IMR-90 (cell line): ENCODE measurements around the gene DOCK7.

ENCODE experiments used
- CEBPB ChIP-seq: IDR thresholded peaks from 2 replicates; pipeline ENCODE4 v1.6.1; 2012; ENCODE audit warnings: low read depth, low read length, improper control_type of control experiment
- MAFK ChIP-seq: IDR thresholded peaks from 2 replicates; pipeline ENCODE4 v1.6.1; 2012; ENCODE audit warnings: low read depth, low read length, improper control_type of control experiment
- MXI1 ChIP-seq: IDR thresholded peaks from 2 replicates; pipeline ENCODE4 v1.6.1; 2012; ENCODE audit warnings: low read depth, mild to moderate bottlenecking, low read length, moderate library complexity, borderline replicate concordance
- NFE2L2 ChIP-seq: fragments of 150-350 bp; IDR thresholded peaks from 2 replicates; pipeline ENCODE4 v1.6.1; 2016; ENCODE audit warnings: low read depth, mild to moderate bottlenecking, low read length
- POLR2A ChIP-seq: IDR thresholded peaks from 2 replicates; pipeline ENCODE4 v1.6.1; 2012; ENCODE audit warnings: mild to moderate bottlenecking, low read depth, low read length
- RAD21 ChIP-seq: IDR thresholded peaks from 2 replicates; pipeline ENCODE4 v1.6.1; 2012; ENCODE audit warnings: low read length, improper control_type of control experiment
- RFX5 ChIP-seq: IDR thresholded peaks from 2 replicates; pipeline ENCODE4 v1.8.0; 2012; ENCODE audit warnings: low read depth, mild to moderate bottlenecking, low read length, moderate library complexity
- SMC3 ChIP-seq: fragments of 150-350 bp; IDR thresholded peaks from 2 replicates; pipeline ENCODE4 v1.6.1; 2016; ENCODE audit warnings: low read depth, mild to moderate bottlenecking, antibody characterized with exemption, low read length, moderate library complexity
- TF ChIP-seq, protein P1 (sequence below): conservative IDR thresholded peaks from 2 replicates; pipeline ENCODE4 v1.5.1; 2012; ENCODE audit warnings: mild to moderate bottlenecking, low read depth, low read length, improper control_type of control experiment

DNA sequence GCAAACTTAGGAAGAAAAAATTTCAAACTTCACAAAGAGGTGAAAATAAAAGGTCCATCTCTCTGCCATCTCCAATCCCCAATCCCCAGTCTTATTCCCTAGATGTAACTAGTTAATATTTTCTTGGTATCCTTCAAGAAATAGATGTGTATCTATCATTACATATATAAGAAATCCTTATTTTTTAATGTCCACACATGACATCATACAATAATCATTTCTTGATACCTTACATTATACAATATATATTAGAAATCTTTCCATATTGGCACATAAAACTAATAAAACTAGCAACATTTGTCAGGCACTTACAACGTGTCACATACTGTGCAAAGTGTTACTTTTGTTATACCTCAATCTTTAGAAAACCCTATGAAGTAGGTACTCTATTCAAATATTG, 16.2 kb downstream of the DOCK7 start:
- TF ChIP-seq POLR2A, result no peak
- TF ChIP-seq, protein P1, sequence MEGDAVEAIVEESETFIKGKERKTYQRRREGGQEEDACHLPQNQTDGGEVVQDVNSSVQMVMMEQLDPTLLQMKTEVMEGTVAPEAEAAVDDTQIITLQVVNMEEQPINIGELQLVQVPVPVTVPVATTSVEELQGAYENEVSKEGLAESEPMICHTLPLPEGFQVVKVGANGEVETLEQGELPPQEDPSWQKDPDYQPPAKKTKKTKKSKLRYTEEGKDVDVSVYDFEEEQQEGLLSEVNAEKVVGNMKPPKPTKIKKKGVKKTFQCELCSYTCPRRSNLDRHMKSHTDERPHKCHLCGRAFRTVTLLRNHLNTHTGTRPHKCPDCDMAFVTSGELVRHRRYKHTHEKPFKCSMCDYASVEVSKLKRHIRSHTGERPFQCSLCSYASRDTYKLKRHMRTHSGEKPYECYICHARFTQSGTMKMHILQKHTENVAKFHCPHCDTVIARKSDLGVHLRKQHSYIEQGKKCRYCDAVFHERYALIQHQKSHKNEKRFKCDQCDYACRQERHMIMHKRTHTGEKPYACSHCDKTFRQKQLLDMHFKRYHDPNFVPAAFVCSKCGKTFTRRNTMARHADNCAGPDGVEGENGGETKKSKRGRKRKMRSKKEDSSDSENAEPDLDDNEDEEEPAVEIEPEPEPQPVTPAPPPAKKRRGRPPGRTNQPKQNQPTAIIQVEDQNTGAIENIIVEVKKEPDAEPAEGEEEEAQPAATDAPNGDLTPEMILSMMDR, result no peak
- no peak for TF ChIP-seq RAD21
- no peak for TF ChIP-seq MAFK
- no peak for TF ChIP-seq CEBPB
- no peak for TF ChIP-seq SMC3
- TF ChIP-seq NFE2L2, result no peak
- TF ChIP-seq MXI1, result no peak
- no peak for TF ChIP-seq RFX5
